Left cardiac atrium (tissue), 4 donors: ENCODE results near the gene SCAPER. TPM values are rescaled to one million over a fixed set of nuclear protein-coding genes. Genes with fewer than 3 reads are reported as not detected.

ENCODE experiments used
- ATAC-seq, 2 donors: fragments of 200-7000 bp; cut with Tn5 transposase; one replicate each; pipeline ENCODE4 v1.9.1; 2020; ENCODE audit warnings: mild to moderate bottlenecking in 2 of 2, moderate library complexity in 2 of 2
- DNase-seq: peaks from one replicate; pipeline ENCODE4 v3.0.0-alpha.2; 2020
- intact Hi-C, 2 donors: fragments of 100-400 bp; cut with DNase I; formaldehyde crosslinking; loops; one replicate each; pipeline versions ENCODE4 v1.14.1 to v1.15.1; 2022 to 2023
- total RNA-seq, 2 donors: library from RNA; stranded (reverse); fragmentation: NEBNext Ultra II Directional; extraction: Animal tissue kit (Norgen Biotek cat#: 25700); gene quantifications; one replicate each; pipeline ENCODE4 v1.2.1, GENCODE V29; 2021
- donor health status: DM: no; HTN: yes; CAD: no.
- donor health status: DM: no; HTN: yes; CAD: no; lungs with severe emphysema.
- donor health status: DM: yes; HTN: yes; CAD: no.
- donor health status: Dilated cardiomyopathy.

Gene SCAPER
- total RNA-seq, 2 donors from 2014 or later: 28.9 to 30.1 TPM

GRCh38 chr15:76342058-76342381, 563.1 kb downstream of the SCAPER start:
- no peak for ATAC-seq
- intact Hi-C loops: no loop called here

GRCh38 chr15:76341366-76342057, 563.6 kb downstream of the SCAPER start:
- intact Hi-C loops: no loop called here
- DNase-seq: no peak
- peak in 1 of 2 donors; percentile 21 for ATAC-seq

More at GRCh38 chr15:76342058-76342381, 563.1 kb downstream of the SCAPER start:
- no peak for DNase-seq

- ATAC-seq (peak; percentile 32 to 41), DNase-seq (no peak)
- intact Hi-C loops: no loop called here
Observed at GRCh38 chr15:76340803-76341365, 564.3 kb downstream of the SCAPER start.

GRCh38 chr15:76340198-76340802, 564.8 kb downstream of the SCAPER start:
- intact Hi-C loops: no loop called here

GRCh38 chr15:76339305-76340197, 565.6 kb downstream of the SCAPER start:
- DNase-seq: no peak
- intact Hi-C loops: no loop called here
- ATAC-seq: no peak

More at GRCh38 chr15:76340198-76340802, 564.8 kb downstream of the SCAPER start:
- DNase-seq (no peak), ATAC-seq (peak; percentile 16 to 22)

GRCh38 chr15:76338486-76339304, 566.4 kb downstream of the SCAPER start:
- ATAC-seq: no peak
- intact Hi-C loops: no loop called here
- DNase-seq: no peak

- intact Hi-C loops: no loop called here
- ATAC-seq (no peak), DNase-seq (no peak)
Observed at GRCh38 chr15:76337696-76338485, 567.2 kb downstream of the SCAPER start.

- ATAC-seq (no peak), DNase-seq (no peak)
- intact Hi-C loops: no loop called here
Observed at GRCh38 chr15:76337059-76337695, 568.0 kb downstream of the SCAPER start.

- ATAC-seq (peak in 1 of 2 donors; percentile 14), DNase-seq (peak; percentile 67)
- intact Hi-C loops: no loop called here
Observed at GRCh38 chr15:76336254-76337058, 568.7 kb downstream of the SCAPER start, which contains the start of gene ISL2. Gene ISL2 (plus strand): TSS chr15:76336773. CDS start chr15:76336884, 111 bp downstream.

- intact Hi-C loops: no loop called here
- ATAC-seq: no peak
- DNase-seq: no peak
Observed at GRCh38 chr15:76335307-76336253, 569.6 kb downstream of the SCAPER start.

- no peak for DNase-seq
- ATAC-seq: no peak
- intact Hi-C loops: loop anchor here in 1 of 2 donors (5.0 kb wide), 2 partner anchors 97 to 137 kb away; no protein-coding TSS in a partner anchor
Observed at GRCh38 chr15:76334438-76335306, 570.5 kb downstream of the SCAPER start.

GRCh38 chr15:76333720-76334437, 571.3 kb downstream of the SCAPER start:
- intact Hi-C loops: loop anchor here in 1 of 2 donors (5.0 kb wide), 2 partner anchors 97 to 137 kb away; no protein-coding TSS in a partner anchor
- ATAC-seq: no peak

GRCh38 chr15:76333309-76333708, 571.8 kb downstream of the SCAPER start:
- DNase-seq (no peak), ATAC-seq (no peak)
- intact Hi-C loops: loop anchor here in 1 of 2 donors (5.0 kb wide), 2 partner anchors 96 to 136 kb away; no protein-coding TSS in a partner anchor

More at GRCh38 chr15:76333720-76334437, 571.3 kb downstream of the SCAPER start:
- DNase-seq: no peak

GRCh38 chr15:76332796-76333195, 572.3 kb downstream of the SCAPER start:
- ATAC-seq (no peak), DNase-seq (no peak)
- intact Hi-C loops: loop anchor here in 1 of 2 donors (5.0 kb wide), 2 partner anchors 95 to 135 kb away; no protein-coding TSS in a partner anchor
